GM12878 (cell line): Measurements from ENCODE around the gene ECEL1. TPM values are rescaled to one million over a fixed set of nuclear protein-coding genes. Genes with fewer than 3 reads are reported as not detected.

Source experiments
- ATAC-seq: fragments of 200-7000 bp; cut with Tn5 transposase; 3 replicates; pipeline ENCODE4 v1.9.1; 2020; ENCODE audit warnings: mild to moderate bottlenecking, moderate library complexity
- BruUV-seq: library from RNA; stranded (reverse); fragments of 400-500 nt; replicated peaks from 2 replicates; lab custom pipeline; 2021; lab: Mats Ljungman, UMichigan
- CTCF ChIA-PET: fragments of 300-600 bp; sonication (Branson Sonifier 250); formaldehyde crosslinking; extraction: SDS; loops from one replicate; lab custom pipeline; 2021; ENCODE audit warnings: inconsistent platforms; lab: Yijun Ruan, JAX
- POLR2A ChIA-PET: fragments of 350-600 bp; formaldehyde crosslinking; extraction: SDS; loops from one replicate; lab custom pipeline; 2021; ENCODE audit warnings: inconsistent platforms; lab: Charles Lee
- RAD21 ChIA-PET: fragments of 300-600 bp; sonication (Branson Sonifier 250); formaldehyde crosslinking; loops from one replicate; lab custom pipeline; 2023; ENCODE audit warnings: antibody characterized with exemption; ENCODE audit not compliant: unreplicated experiment; lab: Charles Lee
- SMC1A ChIA-PET: fragments of 300-600 bp; sonication (Branson Sonifier 250); formaldehyde crosslinking; loops from one replicate; lab custom pipeline; 2023; ENCODE audit not compliant: unreplicated experiment, uncharacterized antibody; lab: Charles Lee
- DNase-seq: peaks from one replicate; pipeline ENCODE4 v3.0.0-alpha.2; 2011; ENCODE audit warnings: low read depth, low spot score
- FAIRE-seq: peaks from 3 replicates; lab custom pipeline; 2011; peaks lifted over from hg19 to GRCh38; lab: Jason Lieb, UNC
- H2AFZ ChIP-seq: 2 replicates; pipeline ENCODE4 v1.6.0; 2011; ENCODE audit warnings: low read depth, low read length, control low read depth; ENCODE audit not compliant: control insufficient read depth
- H3K27ac ChIP-seq: 2 replicates; pipeline ENCODE4 v1.5.1; 2011; ENCODE audit warnings: control low read depth; ENCODE audit not compliant: control insufficient read depth, insufficient read depth
- H3K27me3 ChIP-seq, 2 experiments: replicated peaks in 1 of 2; 2 replicates each; pipeline versions ENCODE4 v1.6.0 to v1.6.1; 2011; ENCODE audit warnings: low read length in 1 of 2; ENCODE audit not compliant: control insufficient read depth in 2 of 2, insufficient read depth in 2 of 2
- H3K36me3 ChIP-seq, 2 experiments: 2 replicates each; pipeline ENCODE4 v1.5.1; 2011; ENCODE audit warnings: low read length in 1 of 2; ENCODE audit not compliant: control insufficient read depth in 2 of 2, insufficient read depth in 2 of 2
- H3K4me1 ChIP-seq: 2 replicates; pipeline ENCODE4 v1.6.1; 2011; ENCODE audit warnings: mild to moderate bottlenecking, low read length, moderate library complexity, mixed read lengths; ENCODE audit not compliant: control insufficient read depth, insufficient read depth
- H3K4me2 ChIP-seq: 2 replicates; pipeline ENCODE4 v1.6.0; 2011; ENCODE audit warnings: control low read depth; ENCODE audit not compliant: control insufficient read depth, insufficient read depth
- H3K4me3 ChIP-seq: fragments of 200-600 bp; sonication (generic); 2 replicates; pipeline ENCODE4 v1.5.1; 2016
- H3K79me2 ChIP-seq: 2 replicates; pipeline ENCODE4 v1.6.0; 2011; ENCODE audit warnings: low read length; ENCODE audit not compliant: control insufficient read depth, insufficient read depth
- H3K9ac ChIP-seq: 2 replicates; pipeline ENCODE4 v1.8.0; 2011; ENCODE audit warnings: low read length, control low read depth, mixed read lengths; ENCODE audit not compliant: control insufficient read depth, insufficient read depth
- H3K9me3 ChIP-seq: replicated peaks from 3 replicates; pipeline ENCODE4 v1.5.1; 2011; ENCODE audit warnings: mild to moderate bottlenecking, low read length; ENCODE audit not compliant: control insufficient read depth, insufficient read depth
- H4K20me1 ChIP-seq: 2 replicates; pipeline ENCODE4 v1.6.0; 2011; ENCODE audit not compliant: control insufficient read depth, insufficient read depth
- ASH2L ChIP-seq: fragments of 300-600, 200-600 bp; sonication (generic); IDR thresholded peaks from 2 replicates; pipeline ENCODE4 v1.6.1; 2017; ENCODE audit warnings: low read depth, mild to moderate bottlenecking, borderline replicate concordance
- BACH1 ChIP-seq: fragments of 450-650 bp; IDR thresholded peaks from 2 replicates; pipeline ENCODE4 v1.6.1; 2017; ENCODE audit warnings: mild to moderate bottlenecking, borderline replicate concordance
- BRCA1 ChIP-seq: IDR thresholded peaks from 2 replicates; pipeline ENCODE4 v1.6.1; 2011; ENCODE audit warnings: low read depth, low read length, improper control_type of control experiment
- CREM ChIP-seq: IDR thresholded peaks from 2 replicates; pipeline ENCODE4 v1.6.1; 2014; ENCODE audit warnings: antibody characterized with exemption, low read depth
- IKZF2 ChIP-seq, 2 experiments: fragments of 450-650 bp; IDR thresholded peaks; 2 replicates each; pipeline ENCODE4 v1.6.1; 2017; ENCODE audit warnings: mild to moderate bottlenecking in 2 of 2, moderate library complexity in 2 of 2
- JUND ChIP-seq: IDR thresholded peaks from 2 replicates; pipeline ENCODE4 v1.6.1; 2012; ENCODE audit warnings: low read depth, mild to moderate bottlenecking, low read length, improper control_type of control experiment, moderate library complexity
- NR2C1 ChIP-seq: fragments of 450-650 bp; IDR thresholded peaks from 2 replicates; pipeline ENCODE4 v1.6.1; 2017; ENCODE audit warnings: antibody characterized with exemption, mild to moderate bottlenecking, moderate library complexity
- SMAD1 ChIP-seq: fragments of 450-650 bp; IDR thresholded peaks from 2 replicates; pipeline ENCODE4 v1.6.1; 2018; ENCODE audit warnings: mild to moderate bottlenecking, low read depth; ENCODE audit not compliant: partially characterized antibody
- TAF1 ChIP-seq: IDR thresholded peaks from 2 replicates; pipeline ENCODE4 v1.6.1; 2011; ENCODE audit warnings: mild to moderate bottlenecking, low read depth, low read length, borderline replicate concordance
- ZNF24 ChIP-seq: fragments of 450-650 bp; IDR thresholded peaks from 2 replicates; pipeline ENCODE4 v1.6.1; 2017; ENCODE audit warnings: antibody characterized with exemption, mild to moderate bottlenecking
- ZNF274 ChIP-seq: IDR thresholded peaks from one replicate; pipeline ENCODE4 v1.8.0; 2011; ENCODE audit not compliant: insufficient read length, insufficient read depth
- ZSCAN29 ChIP-seq: fragments of 450-650 bp; IDR thresholded peaks from 2 replicates; pipeline ENCODE4 v1.6.1; 2017; ENCODE audit warnings: mild to moderate bottlenecking, moderate library complexity
- WGBS: methylation state at CpG from one replicate; pipeline ENCODE4 v1.1.6; 2016; ENCODE audit warnings: low lambda C conversion rate; ENCODE audit not compliant: insufficient replicate concordance, insufficient coverage; ENCODE audit errors: missing lambda C conversion rate; 5-methylcytosine and 5-hydroxymethylcytosine counted together
- in situ Hi-C: fragments of 300-500 bp; cut with MboI; formaldehyde crosslinking; loops from 9 replicates; pipeline ENCODE4 v1.14.3; 2018; ENCODE audit warnings: mixed read lengths
- intact Hi-C: fragments of 100-400 bp; cut with micrococcal nuclease; formaldehyde crosslinking; loops from one replicate; pipeline ENCODE4 v1.14.2; 2022; ENCODE audit not compliant: unreplicated experiment
- polyA plus RNA-seq, 11 experiments: library from polyadenylated mRNA; depleted of rRNA in 4 of 11; unstranded in 6 of 11; stranded (reverse) in 5 of 11; fragments of >200 nt; fragmentation: Nextera tagmentation in 4 of 11; fragmentation: Illumina TruSeq in 1 of 11; extraction: Ambion mirVana in 4 of 11; extraction: Trizol in 1 of 11; gene quantifications; 1 replicate in 1 of 11; 2 replicates in 10 of 11; pipeline versions ENCODE4 v1.2.1 to v1.2.3, GENCODE V29; 2011 to 2016; ENCODE audit warnings: inconsistent platforms in 2 of 11, missing spikeins in 2 of 11, low read depth in 1 of 11
- total RNA-seq, 4 experiments: library from RNA; depleted of rRNA in 3 of 4; stranded (reverse); fragments of >200 nt in 3 of 4; fragmentation: Illumina TruSeq in 1 of 4; extraction: Trizol in 1 of 4; gene quantifications; 2 replicates each; pipeline versions ENCODE4 v1.2.1 to v1.2.3, GENCODE V29; 2013 to 2021
- TF ChIP-seq, protein P1 (sequence below), 3 experiments: IDR thresholded peaks in 2 of 3; conservative IDR thresholded peaks in 1 of 3; 2 replicates each; pipeline ENCODE4 v1.5.1; 2011; ENCODE audit warnings: low read depth in 3 of 3, low read length in 3 of 3, mild to moderate bottlenecking in 3 of 3, control low read depth in 2 of 3, moderate library complexity in 2 of 3, inconsistent platforms in 1 of 3, mixed read lengths in 1 of 3; ENCODE audit not compliant: control insufficient read depth in 2 of 3, insufficient read depth in 1 of 3; ENCODE audit errors: extremely low read depth in 1 of 3
- TF ChIP-seq, protein P2 (sequence below): fragments of 450-650 bp; IDR thresholded peaks from 2 replicates; pipeline ENCODE4 v1.6.1; 2017; ENCODE audit warnings: low read depth, mild to moderate bottlenecking, moderate library complexity
- TF ChIP-seq, protein P3 (sequence below): IDR thresholded peaks from 2 replicates; pipeline ENCODE4 v1.6.1; 2012; ENCODE audit warnings: low read length, inconsistent platforms

ECEL1 gene
- total and polyA plus RNA-seq, 10 of the 15 experiments (the other 5 are each of a cell fraction or from before 2014, with no cell fraction given): not detected

DNA sequence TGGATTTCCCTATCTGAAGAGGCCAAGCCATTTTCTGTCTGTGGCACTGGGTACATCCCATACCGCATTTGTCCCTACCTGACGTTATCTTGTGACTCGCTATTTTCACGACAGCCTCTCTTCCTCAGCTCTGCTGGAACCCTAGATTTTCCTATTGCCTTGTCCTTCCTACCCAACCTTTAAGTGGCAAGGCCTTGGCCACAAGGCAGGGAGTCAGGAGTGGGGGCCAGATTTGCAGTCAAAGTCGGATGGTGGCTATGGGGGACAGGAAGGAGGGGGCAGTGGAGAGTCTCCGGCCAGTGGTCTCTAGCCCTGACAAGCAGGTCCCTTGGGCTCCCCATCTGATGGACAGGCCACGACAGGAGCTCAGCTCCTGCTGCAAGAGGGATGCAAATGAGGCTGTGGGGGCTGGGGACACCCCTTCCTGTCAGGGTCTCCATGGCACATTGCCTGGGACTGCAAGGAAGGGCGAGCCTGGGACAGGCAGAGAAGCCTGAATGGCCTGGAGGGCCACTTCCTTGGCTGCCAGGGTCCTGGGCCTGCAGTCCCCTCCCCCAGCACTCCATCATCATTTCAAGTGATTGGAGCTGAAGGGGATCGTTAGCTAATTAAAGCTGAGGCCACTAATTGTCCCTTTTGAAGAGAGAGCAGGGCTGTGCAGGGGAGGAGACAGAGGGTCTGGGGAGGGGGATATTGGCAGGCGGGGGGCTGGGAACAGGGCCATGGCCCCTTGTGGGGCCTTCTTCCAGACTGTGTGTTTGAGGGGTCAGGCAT lies 6.3 kb upstream of the ECEL1 start:
- FAIRE-seq (no peak), DNase-seq (no peak), ATAC-seq (no peak)
- no peaks in the 10 kb centered on the region for H3K9me3 ChIP-seq
- BruUV-seq: no TSS peak
- intact Hi-C loops (no loop called here), in situ Hi-C loops (no loop called here)
- H3K4me2 ChIP-seq: no peak overlapping the region
- ChIA-PET POLR2A (no interaction called here), SMC1A (no interaction called here), RAD21 (no interaction called here), CTCF (no interaction called here)
- no peak overlapping the region for H3K27ac ChIP-seq
- no peak overlapping the region for H2AFZ ChIP-seq
- peaks cover 0 to 5% of the 10 kb centered on the region in 2 experiments; a peak in 2 of 4 replicates for H3K27me3 ChIP-seq
- 21% methylated on average over 10 of the region's 10 CpGs for WGBS
- no peaks in the 10 kb centered on the region for H4K20me1 ChIP-seq
- TF ChIP-seq ASH2L (no peak), BACH1 (no peak), CREM (no peak), ZNF274 (no peak), IKZF2 (IDR thresholded peaks at IDR 0.05) (no peak), NR2C1 (no peak), SMAD1 (no peak), ZSCAN29 (no peak), JUND (no peak), BRCA1 (no peak), TAF1 (no peak), ZNF24 (no peak)
- TF ChIP-seq, protein P1, sequence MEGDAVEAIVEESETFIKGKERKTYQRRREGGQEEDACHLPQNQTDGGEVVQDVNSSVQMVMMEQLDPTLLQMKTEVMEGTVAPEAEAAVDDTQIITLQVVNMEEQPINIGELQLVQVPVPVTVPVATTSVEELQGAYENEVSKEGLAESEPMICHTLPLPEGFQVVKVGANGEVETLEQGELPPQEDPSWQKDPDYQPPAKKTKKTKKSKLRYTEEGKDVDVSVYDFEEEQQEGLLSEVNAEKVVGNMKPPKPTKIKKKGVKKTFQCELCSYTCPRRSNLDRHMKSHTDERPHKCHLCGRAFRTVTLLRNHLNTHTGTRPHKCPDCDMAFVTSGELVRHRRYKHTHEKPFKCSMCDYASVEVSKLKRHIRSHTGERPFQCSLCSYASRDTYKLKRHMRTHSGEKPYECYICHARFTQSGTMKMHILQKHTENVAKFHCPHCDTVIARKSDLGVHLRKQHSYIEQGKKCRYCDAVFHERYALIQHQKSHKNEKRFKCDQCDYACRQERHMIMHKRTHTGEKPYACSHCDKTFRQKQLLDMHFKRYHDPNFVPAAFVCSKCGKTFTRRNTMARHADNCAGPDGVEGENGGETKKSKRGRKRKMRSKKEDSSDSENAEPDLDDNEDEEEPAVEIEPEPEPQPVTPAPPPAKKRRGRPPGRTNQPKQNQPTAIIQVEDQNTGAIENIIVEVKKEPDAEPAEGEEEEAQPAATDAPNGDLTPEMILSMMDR (IDR thresholded peaks at IDR 0.05 in 2 of 3, conservative IDR thresholded peaks at IDR 0.05 in 1 of 3; ENCODE audit: control insufficient read depth in 2 of 3, extremely low read depth in 1 of 3, insufficient read depth in 1 of 3, low read depth in 3 of 3, low read length in 3 of 3): no peak
- TF ChIP-seq, protein P2, sequence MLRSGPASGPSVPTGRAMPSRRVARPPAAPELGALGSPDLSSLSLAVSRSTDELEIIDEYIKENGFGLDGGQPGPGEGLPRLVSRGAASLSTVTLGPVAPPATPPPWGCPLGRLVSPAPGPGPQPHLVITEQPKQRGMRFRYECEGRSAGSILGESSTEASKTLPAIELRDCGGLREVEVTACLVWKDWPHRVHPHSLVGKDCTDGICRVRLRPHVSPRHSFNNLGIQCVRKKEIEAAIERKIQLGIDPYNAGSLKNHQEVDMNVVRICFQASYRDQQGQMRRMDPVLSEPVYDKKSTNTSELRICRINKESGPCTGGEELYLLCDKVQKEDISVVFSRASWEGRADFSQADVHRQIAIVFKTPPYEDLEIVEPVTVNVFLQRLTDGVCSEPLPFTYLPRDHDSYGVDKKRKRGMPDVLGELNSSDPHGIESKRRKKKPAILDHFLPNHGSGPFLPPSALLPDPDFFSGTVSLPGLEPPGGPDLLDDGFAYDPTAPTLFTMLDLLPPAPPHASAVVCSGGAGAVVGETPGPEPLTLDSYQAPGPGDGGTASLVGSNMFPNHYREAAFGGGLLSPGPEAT: no peak
- TF ChIP-seq, protein P3, sequence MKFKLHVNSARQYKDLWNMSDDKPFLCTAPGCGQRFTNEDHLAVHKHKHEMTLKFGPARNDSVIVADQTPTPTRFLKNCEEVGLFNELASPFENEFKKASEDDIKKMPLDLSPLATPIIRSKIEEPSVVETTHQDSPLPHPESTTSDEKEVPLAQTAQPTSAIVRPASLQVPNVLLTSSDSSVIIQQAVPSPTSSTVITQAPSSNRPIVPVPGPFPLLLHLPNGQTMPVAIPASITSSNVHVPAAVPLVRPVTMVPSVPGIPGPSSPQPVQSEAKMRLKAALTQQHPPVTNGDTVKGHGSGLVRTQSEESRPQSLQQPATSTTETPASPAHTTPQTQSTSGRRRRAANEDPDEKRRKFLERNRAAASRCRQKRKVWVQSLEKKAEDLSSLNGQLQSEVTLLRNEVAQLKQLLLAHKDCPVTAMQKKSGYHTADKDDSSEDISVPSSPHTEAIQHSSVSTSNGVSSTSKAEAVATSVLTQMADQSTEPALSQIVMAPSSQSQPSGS: no peak
- H3K79me2 ChIP-seq: no peaks in the 10 kb centered on the region
- H3K4me3 ChIP-seq: no peak overlapping the region
- no peaks in the 10 kb centered on the region for H3K4me1 ChIP-seq
- no peak overlapping the region for H3K9ac ChIP-seq
- H3K36me3 ChIP-seq: no peaks in the 10 kb centered on the region
